Muscle layer of duodenum (tissue), 2 donors: ENCODE results near the gene ABCA6.
A peak's percentile ranks its signal among the peaks of the same experiment; 100 is the strongest.

Source experiments
- H3K27ac ChIP-seq: one replicate; pipeline ENCODE4 v1.7.0; 2013; ENCODE audit warnings: mild to moderate bottlenecking, low read length
- H3K27me3 ChIP-seq: one replicate; pipeline ENCODE4 v1.7.0; 2013; ENCODE audit warnings: low read depth, mild to moderate bottlenecking, control low read depth, low read length
- H3K36me3 ChIP-seq, 2 donors: one replicate each; pipeline ENCODE4 v1.7.0; 2013; ENCODE audit warnings: low read length in 2 of 2, control low read depth in 1 of 2, mild to moderate bottlenecking in 1 of 2; ENCODE audit not compliant: insufficient read depth in 2 of 2, control insufficient read depth in 1 of 2
- H3K4me1 ChIP-seq, 2 donors: one replicate each; pipeline ENCODE4 v1.7.0; 2013; ENCODE audit warnings: low read length in 2 of 2, mild to moderate bottlenecking in 2 of 2, control low read depth in 1 of 2, moderate library complexity in 1 of 2; ENCODE audit not compliant: insufficient read depth in 2 of 2, control insufficient read depth in 1 of 2
- H3K4me3 ChIP-seq, 2 donors: one replicate each; pipeline ENCODE4 v1.7.0; 2013; ENCODE audit warnings: low read length in 2 of 2, low read depth in 1 of 2, mild to moderate bottlenecking in 1 of 2
- H3K9me3 ChIP-seq, 2 donors: one replicate each; pipeline ENCODE4 v1.7.0; 2013; ENCODE audit warnings: low read length in 2 of 2, control low read depth in 1 of 2, mild to moderate bottlenecking in 1 of 2; ENCODE audit not compliant: control insufficient read depth in 1 of 2
- donor health status: healthy.

Gene ABCA6, protein sequence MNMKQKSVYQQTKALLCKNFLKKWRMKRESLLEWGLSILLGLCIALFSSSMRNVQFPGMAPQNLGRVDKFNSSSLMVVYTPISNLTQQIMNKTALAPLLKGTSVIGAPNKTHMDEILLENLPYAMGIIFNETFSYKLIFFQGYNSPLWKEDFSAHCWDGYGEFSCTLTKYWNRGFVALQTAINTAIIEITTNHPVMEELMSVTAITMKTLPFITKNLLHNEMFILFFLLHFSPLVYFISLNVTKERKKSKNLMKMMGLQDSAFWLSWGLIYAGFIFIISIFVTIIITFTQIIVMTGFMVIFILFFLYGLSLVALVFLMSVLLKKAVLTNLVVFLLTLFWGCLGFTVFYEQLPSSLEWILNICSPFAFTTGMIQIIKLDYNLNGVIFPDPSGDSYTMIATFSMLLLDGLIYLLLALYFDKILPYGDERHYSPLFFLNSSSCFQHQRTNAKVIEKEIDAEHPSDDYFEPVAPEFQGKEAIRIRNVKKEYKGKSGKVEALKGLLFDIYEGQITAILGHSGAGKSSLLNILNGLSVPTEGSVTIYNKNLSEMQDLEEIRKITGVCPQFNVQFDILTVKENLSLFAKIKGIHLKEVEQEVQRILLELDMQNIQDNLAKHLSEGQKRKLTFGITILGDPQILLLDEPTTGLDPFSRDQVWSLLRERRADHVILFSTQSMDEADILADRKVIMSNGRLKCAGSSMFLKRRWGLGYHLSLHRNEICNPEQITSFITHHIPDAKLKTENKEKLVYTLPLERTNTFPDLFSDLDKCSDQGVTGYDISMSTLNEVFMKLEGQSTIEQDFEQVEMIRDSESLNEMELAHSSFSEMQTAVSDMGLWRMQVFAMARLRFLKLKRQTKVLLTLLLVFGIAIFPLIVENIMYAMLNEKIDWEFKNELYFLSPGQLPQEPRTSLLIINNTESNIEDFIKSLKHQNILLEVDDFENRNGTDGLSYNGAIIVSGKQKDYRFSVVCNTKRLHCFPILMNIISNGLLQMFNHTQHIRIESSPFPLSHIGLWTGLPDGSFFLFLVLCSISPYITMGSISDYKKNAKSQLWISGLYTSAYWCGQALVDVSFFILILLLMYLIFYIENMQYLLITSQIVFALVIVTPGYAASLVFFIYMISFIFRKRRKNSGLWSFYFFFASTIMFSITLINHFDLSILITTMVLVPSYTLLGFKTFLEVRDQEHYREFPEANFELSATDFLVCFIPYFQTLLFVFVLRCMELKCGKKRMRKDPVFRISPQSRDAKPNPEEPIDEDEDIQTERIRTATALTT (N-terminal part only)

DNA sequence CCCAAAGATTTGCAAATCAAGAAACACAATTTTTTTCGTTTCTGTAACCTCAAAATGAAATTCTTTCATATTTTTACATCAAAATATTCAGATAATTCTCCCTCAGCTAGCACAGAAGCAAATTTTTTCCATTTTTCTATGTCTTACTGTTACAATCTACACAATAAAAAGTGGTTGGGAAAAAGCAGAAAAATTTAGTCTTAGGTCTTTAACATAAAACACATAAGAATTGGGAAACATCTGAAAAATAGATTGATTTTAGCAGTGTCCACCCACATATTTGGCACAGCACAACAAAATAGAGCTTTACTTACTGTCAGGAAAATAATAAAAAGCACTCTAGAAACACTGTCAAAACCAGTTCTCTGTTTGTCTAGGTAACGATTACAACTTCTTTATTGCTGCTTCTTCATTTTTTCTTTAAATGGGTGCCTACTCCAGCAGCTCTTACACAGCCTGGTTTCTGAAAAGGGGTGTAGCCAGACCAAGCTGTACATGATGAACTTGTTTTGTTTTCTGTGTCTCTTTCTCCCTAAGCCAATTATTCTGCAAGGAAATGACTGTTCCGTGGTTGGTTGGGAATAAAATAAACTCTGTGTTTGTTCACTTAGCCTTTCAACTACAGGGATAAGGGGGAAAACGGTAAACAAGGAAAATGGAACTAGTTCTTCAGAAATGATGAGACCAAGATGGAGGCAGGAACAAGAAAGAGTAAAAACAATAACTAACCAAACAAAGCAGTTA lies at the start of gene ABCA6:
Gene ABCA6, minus strand, starts transcription at position 465 of the 744 bp plus-strand sequence. CDS start 1,192 bp downstream, outside the sequence.
- H3K4me1 ChIP-seq = no peaks in the 10 kb centered on the region
- peak within 1 kb of the TSS; percentile 67 for H3K27ac ChIP-seq
- H3K9me3 ChIP-seq = peaks cover 0 to 3% of the 10 kb centered on the region in 2 donors
- peaks cover 5 to 13% of the 10 kb centered on the region in 2 donors for H3K36me3 ChIP-seq
- peak within 1 kb of the TSS; percentile 3 to 45 for H3K4me3 ChIP-seq
- no peaks in the 10 kb centered on the region for H3K27me3 ChIP-seq

DNA sequence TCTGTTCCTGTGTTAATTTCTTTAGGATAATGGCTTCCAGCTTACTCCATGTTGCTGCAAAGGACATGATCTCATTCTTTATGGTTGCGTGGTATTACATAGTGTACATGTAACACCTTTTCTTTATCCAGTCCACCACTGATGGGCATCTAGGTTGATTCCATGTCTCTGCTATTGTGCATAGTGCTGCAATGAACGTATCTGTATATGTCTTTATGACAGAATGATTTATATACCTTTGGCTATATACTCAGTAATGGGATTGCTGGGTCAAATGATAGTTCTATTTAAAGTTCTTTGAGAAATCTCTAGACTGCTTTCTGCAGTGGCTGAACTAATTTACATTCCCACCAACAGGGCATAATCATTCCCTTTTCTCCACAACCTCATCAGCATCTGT lies 47.1 kb upstream of the ABCA6 start:
- no peaks in the 10 kb centered on the region for H3K27me3 ChIP-seq
- no peaks in the 10 kb centered on the region for H3K9me3 ChIP-seq
- no peak overlapping the region for H3K4me3 ChIP-seq
- H3K4me1 ChIP-seq = no peaks in the 10 kb centered on the region
- H3K36me3 ChIP-seq = peaks cover 0 to 5% of the 10 kb centered on the region in 2 donors
- H3K27ac ChIP-seq = no peak overlapping the region

DNA sequence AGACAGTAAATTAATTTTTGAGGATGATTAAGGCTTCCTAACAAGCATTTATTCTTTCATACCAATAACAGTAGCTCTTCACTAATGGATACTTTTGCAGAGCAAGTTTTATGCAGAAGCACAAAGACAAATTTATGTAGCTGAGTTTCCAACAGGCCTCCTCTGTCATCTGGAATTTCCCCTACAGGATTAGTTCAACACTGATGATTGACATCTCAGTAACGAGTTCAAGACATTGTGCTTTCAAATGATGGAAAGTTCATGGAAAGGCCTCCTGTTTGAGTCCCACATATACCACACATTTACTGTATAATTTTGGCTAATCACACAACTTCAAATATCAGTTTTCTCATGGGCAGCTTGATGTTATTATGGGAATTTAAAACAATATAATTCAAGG lies 46.4 kb upstream of the ABCA6 start:
- H3K27ac ChIP-seq = no peak overlapping the region
- H3K27me3 ChIP-seq = no peaks in the 10 kb centered on the region
- H3K4me1 ChIP-seq = no peaks in the 10 kb centered on the region
- H3K9me3 ChIP-seq = no peaks in the 10 kb centered on the region
- peaks cover 0 to 4% of the 10 kb centered on the region in 2 donors for H3K36me3 ChIP-seq
- no peak overlapping the region for H3K4me3 ChIP-seq

DNA sequence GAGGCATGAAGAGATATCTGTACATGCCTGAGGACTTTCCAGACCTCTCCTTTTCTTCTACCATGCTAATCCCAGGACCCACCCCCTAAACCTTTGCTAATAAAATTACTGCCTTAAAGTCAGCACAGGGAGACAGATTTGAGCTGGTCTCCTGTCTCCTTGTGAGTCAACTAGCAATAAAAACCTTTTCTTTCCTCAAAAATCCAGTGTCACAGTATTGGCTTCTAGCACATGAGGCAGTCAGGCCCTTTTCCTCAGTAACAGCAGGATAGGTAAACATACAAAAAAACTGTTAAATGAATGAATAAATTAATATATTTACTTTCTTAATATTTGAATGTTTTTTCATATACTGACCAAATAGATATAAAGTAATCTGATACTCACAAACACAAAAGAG lies 45.6 kb upstream of the ABCA6 start:
- no peaks in the 10 kb centered on the region for H3K36me3 ChIP-seq
- no peaks in the 10 kb centered on the region for H3K4me1 ChIP-seq
- H3K27ac ChIP-seq = no peak overlapping the region
- no peaks in the 10 kb centered on the region for H3K27me3 ChIP-seq
- no peak overlapping the region for H3K4me3 ChIP-seq
- H3K9me3 ChIP-seq = no peaks in the 10 kb centered on the region

GRCh38 chr17:69179227-69179952 lies 37.7 kb upstream of the ABCA6 start:
- Histone ChIP-seq H3K27me3 (no peaks in the 10 kb centered on the region), H3K9me3 (no peaks in the 10 kb centered on the region), H3K4me3 (no peak overlapping the region), H3K36me3 (no peaks in the 10 kb centered on the region), H3K27ac (no peak overlapping the region), H3K4me1 (no peaks in the 10 kb centered on the region)

GRCh38 chr17:69176457-69176795 lies 34.7 kb upstream of the ABCA6 start:
- no peaks in the 10 kb centered on the region for H3K27me3 ChIP-seq
- no peaks in the 10 kb centered on the region for H3K36me3 ChIP-seq
- H3K9me3 ChIP-seq = no peaks in the 10 kb centered on the region
- H3K4me3 ChIP-seq = no peak overlapping the region
- no peak overlapping the region for H3K27ac ChIP-seq
- H3K4me1 ChIP-seq = no peaks in the 10 kb centered on the region

DNA sequence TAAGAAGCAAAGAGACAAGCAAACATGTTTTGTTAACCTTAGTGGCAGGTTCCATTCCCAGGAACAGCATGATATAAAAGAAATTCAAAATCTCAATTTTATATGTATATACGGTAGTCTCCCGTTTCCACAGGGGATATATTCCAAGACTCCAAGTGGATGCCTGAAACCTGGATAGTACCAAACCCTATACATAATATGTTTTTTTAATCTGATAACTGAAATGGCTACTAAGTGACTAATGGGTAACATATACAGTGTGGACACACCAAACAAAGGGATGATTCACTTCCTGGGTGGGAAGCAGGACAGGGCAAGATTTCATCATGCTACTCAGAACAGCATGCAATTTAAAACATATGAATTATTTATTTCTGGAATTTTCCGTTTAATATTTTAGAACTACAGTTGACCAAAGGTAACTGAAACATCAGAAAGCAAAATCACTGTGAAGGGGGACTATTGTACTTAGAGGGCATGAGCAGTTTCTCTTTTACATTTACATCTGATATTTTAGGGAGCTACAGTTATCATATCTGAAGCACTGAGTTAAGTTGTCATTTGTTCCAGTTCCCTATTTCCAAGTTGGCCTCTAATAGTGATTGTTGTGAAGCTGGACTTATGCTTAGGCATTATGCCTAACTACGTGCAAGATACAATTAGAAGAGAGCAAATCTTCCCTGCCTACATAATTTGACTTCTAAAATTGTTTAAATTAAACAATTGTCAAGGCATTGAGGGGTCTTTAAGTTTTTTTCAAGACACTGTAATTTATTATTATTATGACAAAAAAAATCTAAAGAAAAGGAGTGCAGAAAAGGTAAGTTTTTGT lies 34.1 kb upstream of the ABCA6 start:
- no peak overlapping the region for H3K4me3 ChIP-seq
- no peaks in the 10 kb centered on the region for H3K4me1 ChIP-seq
- H3K9me3 ChIP-seq = no peaks in the 10 kb centered on the region
- H3K27ac ChIP-seq = no peak overlapping the region
- H3K27me3 ChIP-seq = no peaks in the 10 kb centered on the region
- no peaks in the 10 kb centered on the region for H3K36me3 ChIP-seq

GRCh38 chr17:69175262-69175624 lies 33.5 kb upstream of the ABCA6 start:
- no peaks in the 10 kb centered on the region for H3K36me3 ChIP-seq
- H3K27ac ChIP-seq = no peak overlapping the region
- no peaks in the 10 kb centered on the region for H3K4me1 ChIP-seq
- H3K9me3 ChIP-seq = no peaks in the 10 kb centered on the region
- no peaks in the 10 kb centered on the region for H3K27me3 ChIP-seq
- no peak overlapping the region for H3K4me3 ChIP-seq

DNA sequence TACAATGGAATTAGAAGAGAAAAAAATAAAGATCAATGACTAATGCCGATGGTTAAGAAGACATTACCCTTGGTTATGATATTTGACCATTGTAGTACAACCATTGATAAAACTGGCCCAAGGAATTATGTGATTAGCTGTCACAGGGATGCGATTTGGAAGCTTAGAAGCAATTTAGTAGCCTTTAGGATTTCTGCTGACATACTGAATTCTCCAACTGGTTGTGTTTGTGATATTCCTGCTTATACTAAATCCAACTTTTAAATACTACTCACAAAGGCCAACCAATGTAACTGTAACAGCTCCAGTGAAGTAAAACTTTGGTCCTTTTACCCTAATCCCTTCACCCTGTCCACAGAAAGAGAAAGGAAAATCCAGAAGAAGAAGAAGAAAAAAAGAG lies 31.4 kb upstream of the ABCA6 start:
- Histone ChIP-seq H3K9me3 (no peaks in the 10 kb centered on the region), H3K27me3 (no peaks in the 10 kb centered on the region), H3K4me3 (no peak overlapping the region), H3K27ac (no peak overlapping the region), H3K36me3 (no peaks in the 10 kb centered on the region), H3K4me1 (no peaks in the 10 kb centered on the region)

GRCh38 chr17:69170377-69170776 lies 28.7 kb upstream of the ABCA6 start:
- H3K27ac ChIP-seq = no peak overlapping the region
- no peaks in the 10 kb centered on the region for H3K36me3 ChIP-seq
- no peaks in the 10 kb centered on the region for H3K27me3 ChIP-seq
- no peaks in the 10 kb centered on the region for H3K9me3 ChIP-seq
- H3K4me3 ChIP-seq = no peak overlapping the region
- no peaks in the 10 kb centered on the region for H3K4me1 ChIP-seq
